ENCODE measurements around the gene JADE2. TPM values are rescaled to one million over a fixed set of nuclear protein-coding genes. Genes with fewer than 3 reads are reported as not detected.
"Not testable (repeated sequence)": the region's sequence is repeated elsewhere in the genome, so short reads cannot be mapped to it uniquely, and the experiment has no call there.

The JADE2 gene
- 10 to 100 TPM; 88.1 to 98.4 TPM for total RNA-seq

GRCh38 chr5:134524826-134525682 is at the start of gene JADE2:
Gene JADE2, plus strand, starts transcription at chr5:134525670. Its CDS starts 10,188 bp downstream, at chr5:134535858.
- CTCF ChIA-PET: interaction anchor here (1.0 to 3.8 kb wide), 7 partner anchors 10 to 153 kb away, joined by 3 to 25 read pairs (median 6); partner anchors contain the start of genes CDKN2AIPNL and UBE2B
- ATAC-seq: peak; percentile 62

GRCh38 chr5:134477462-134478245 is 47.8 kb upstream of the JADE2 start:
- Mint-ChIP-seq H3K4me3 (no peak overlapping the region), H3K27me3 (peaks cover 4% of the 10 kb centered on the region), H3K36me3 (peaks cover 3% of the 10 kb centered on the region), H3K9me3 (ENCODE audit: low read depth) (peaks cover 4% of the 10 kb centered on the region), H3K4me1 (peaks cover 1% of the 10 kb centered on the region), H3K27ac (no peak overlapping the region)
- ATAC-seq: no peak
- DNase-seq: no peak
- CTCF ChIA-PET: interaction anchor here (0.8 kb wide), 1 partner anchor 110 kb away, joined by 3 read pairs; no protein-coding TSS in a partner anchor

More at GRCh38 chr5:134524826-134525682, at the start of gene JADE2:
- H3K36me3 Mint-ChIP-seq: peaks cover 3% of the 10 kb centered on the region
- H3K9me3 Mint-ChIP-seq (ENCODE audit: low read depth): no peaks in the 10 kb centered on the region
- H3K4me3 Mint-ChIP-seq: peak within 1 kb of the TSS; percentile 99
- peak within 1 kb of the TSS; percentile 97 for H3K27ac Mint-ChIP-seq
- peaks cover 10% of the 10 kb centered on the region for H3K27me3 Mint-ChIP-seq
- H3K4me1 Mint-ChIP-seq: peaks cover 27% of the 10 kb centered on the region
- DNase-seq: peak; percentile 82

GRCh38 chr5:134479839-134480238 is 45.6 kb upstream of the JADE2 start:
- Mint-ChIP-seq H3K27me3 (peaks cover 4% of the 10 kb centered on the region), H3K36me3 (no peaks in the 10 kb centered on the region), H3K9me3 (ENCODE audit: low read depth) (no peaks in the 10 kb centered on the region), H3K4me3 (no peak overlapping the region), H3K27ac (no peak overlapping the region), H3K4me1 (peaks cover 1% of the 10 kb centered on the region)
- no peak for ATAC-seq
- no peak for DNase-seq
- CTCF ChIA-PET: no interaction called here

- CTCF ChIA-PET: no interaction called here
- Mint-ChIP-seq H3K4me3 (no peak overlapping the region), H3K27me3 (no peaks in the 10 kb centered on the region), H3K9me3 (ENCODE audit: low read depth) (no peaks in the 10 kb centered on the region), H3K36me3 (no peaks in the 10 kb centered on the region), H3K27ac (no peak overlapping the region), H3K4me1 (peaks cover 4% of the 10 kb centered on the region)
- no peak for DNase-seq
- no peak for ATAC-seq
These were observed 36.1 kb upstream of the JADE2 start for GRCh38 chr5:134489227-134489944.

- CTCF ChIA-PET: no interaction called here
- Mint-ChIP-seq H3K36me3 (no peaks in the 10 kb centered on the region), H3K9me3 (ENCODE audit: low read depth) (no peaks in the 10 kb centered on the region), H3K27me3 (no peaks in the 10 kb centered on the region), H3K4me3 (no peak overlapping the region), H3K4me1 (peaks cover 4% of the 10 kb centered on the region), H3K27ac (no peak overlapping the region)
- no peak for ATAC-seq
- no peak for DNase-seq
These were observed 35.1 kb upstream of the JADE2 start for GRCh38 chr5:134490255-134490924.

GRCh38 chr5:134490925-134491271 is 34.6 kb upstream of the JADE2 start:
- Mint-ChIP-seq H3K4me1 (peaks cover 4% of the 10 kb centered on the region), H3K4me3 (no peak overlapping the region), H3K36me3 (no peaks in the 10 kb centered on the region), H3K9me3 (ENCODE audit: low read depth) (no peaks in the 10 kb centered on the region), H3K27me3 (no peaks in the 10 kb centered on the region), H3K27ac (no peak overlapping the region)
- CTCF ChIA-PET: no interaction called here
- no peak for ATAC-seq
- no peak for DNase-seq

- H3K9me3 Mint-ChIP-seq (ENCODE audit: low read depth): no peaks in the 10 kb centered on the region
- no peak overlapping the region for H3K27ac Mint-ChIP-seq
- DNase-seq: no peak
- H3K27me3 Mint-ChIP-seq: no peaks in the 10 kb centered on the region
- peaks cover 4% of the 10 kb centered on the region for H3K4me1 Mint-ChIP-seq
- no peak overlapping the region for H3K4me3 Mint-ChIP-seq
- no peaks in the 10 kb centered on the region for H3K36me3 Mint-ChIP-seq
- no peak for ATAC-seq
- CTCF ChIA-PET: no interaction called here
These were observed 33.5 kb upstream of the JADE2 start for GRCh38 chr5:134491841-134492442.

GRCh38 chr5:134492568-134492967 is 32.9 kb upstream of the JADE2 start:
- no peaks in the 10 kb centered on the region for H3K9me3 Mint-ChIP-seq (ENCODE audit: low read depth)
- peaks cover 4% of the 10 kb centered on the region for H3K4me1 Mint-ChIP-seq
- H3K27ac Mint-ChIP-seq: no peak overlapping the region
- H3K36me3 Mint-ChIP-seq: no peaks in the 10 kb centered on the region
- ATAC-seq: no peak
- H3K27me3 Mint-ChIP-seq: no peaks in the 10 kb centered on the region
- no peak for DNase-seq
- H3K4me3 Mint-ChIP-seq: no peak overlapping the region
- CTCF ChIA-PET: no interaction called here

- H3K27me3 Mint-ChIP-seq: no peaks in the 10 kb centered on the region
- DNase-seq (no peak), ATAC-seq (no peak)
- no peaks in the 10 kb centered on the region for H3K9me3 Mint-ChIP-seq (ENCODE audit: low read depth)
- CTCF ChIA-PET: interaction anchor here (1.0 kb wide), 1 partner anchor 31 kb away, joined by 3 read pairs; no protein-coding TSS in a partner anchor
- H3K36me3 Mint-ChIP-seq: no peaks in the 10 kb centered on the region
- no peak overlapping the region for H3K4me3 Mint-ChIP-seq
- H3K4me1 Mint-ChIP-seq: peaks cover 4% of the 10 kb centered on the region
- H3K27ac Mint-ChIP-seq: no peak overlapping the region
These were observed 31.9 kb upstream of the JADE2 start for GRCh38 chr5:134493461-134494055.

GRCh38 chr5:134494780-134495179 is 30.7 kb upstream of the JADE2 start:
- Mint-ChIP-seq H3K4me3 (no peak overlapping the region), H3K9me3 (ENCODE audit: low read depth) (no peaks in the 10 kb centered on the region), H3K4me1 (peaks cover 4% of the 10 kb centered on the region), H3K27ac (no peak overlapping the region), H3K27me3 (no peaks in the 10 kb centered on the region), H3K36me3 (no peaks in the 10 kb centered on the region)
- DNase-seq (no peak), ATAC-seq (no peak)
- CTCF ChIA-PET: interaction anchor here (1.2 kb wide), 1 partner anchor 65 kb away, joined by 3 read pairs; no protein-coding TSS in a partner anchor

GRCh38 chr5:134499905-134500304 is 25.6 kb upstream of the JADE2 start:
- H3K27me3 Mint-ChIP-seq; ATAC-seq; H3K9me3 Mint-ChIP-seq (ENCODE audit: low read depth); H3K36me3 Mint-ChIP-seq; H3K27ac Mint-ChIP-seq; H3K4me3 Mint-ChIP-seq; DNase-seq: not testable (repeated sequence)
- CTCF ChIA-PET: interaction anchor here (1.4 kb wide), 1 partner anchor 34 kb away, joined by 3 read pairs; no protein-coding TSS in a partner anchor
- H3K4me1 Mint-ChIP-seq: peaks cover 33% of the 10 kb centered on the region

GRCh38 chr5:134500699-134501430 is 24.6 kb upstream of the JADE2 start:
- H3K4me3 Mint-ChIP-seq: no peak overlapping the region
- peaks cover 36% of the 10 kb centered on the region for H3K4me1 Mint-ChIP-seq
- H3K27me3 Mint-ChIP-seq: no peaks in the 10 kb centered on the region
- DNase-seq: no peak
- H3K36me3 Mint-ChIP-seq: no peaks in the 10 kb centered on the region
- H3K27ac Mint-ChIP-seq: no peak overlapping the region
- no peak for ATAC-seq
- CTCF ChIA-PET: interaction anchor here (3.2 kb wide), 1 partner anchor 26 kb away, joined by 14 read pairs; no protein-coding TSS in a partner anchor
- H3K9me3 Mint-ChIP-seq (ENCODE audit: low read depth): no peaks in the 10 kb centered on the region
